Tibial artery (tissue), 4 donors: ENCODE results near the gene PIAS2.

ENCODE experiments used
- DNase-seq, 2 donors: peaks; one replicate each; pipeline ENCODE4 v3.0.0-alpha.2; 2019
- H3K27ac ChIP-seq, 2 donors: fragments of 200-600 bp; sonication (generic) in 1 of 2; 1 replicate in 1 of 2; 2 replicates in 1 of 2; pipeline ENCODE4 v1.5.1; 2018 to 2019; ENCODE audit warnings: mild to moderate bottlenecking in 1 of 2
- H3K27me3 ChIP-seq, 2 donors: fragments of 200-600 bp; sonication (generic) in 1 of 2; one replicate each; pipeline versions ENCODE4 v1.5.1 to v1.6.0; 2016 to 2019
- H3K36me3 ChIP-seq, 3 donors: fragments of 200-600 bp; sonication (generic) in 2 of 3; one replicate each; pipeline ENCODE4 v1.5.1; 2016 to 2019; ENCODE audit warnings: mild to moderate bottlenecking in 2 of 3
- H3K4me1 ChIP-seq, 4 donors: fragments of 200-600 bp; sonication (generic) in 2 of 4; 1 replicate in 3 of 4; 2 replicates in 1 of 4; pipeline ENCODE4 v1.5.1; 2016 to 2019
- H3K4me3 ChIP-seq, 2 donors: fragments of 200-600 bp; sonication (generic) in 1 of 2; 1 replicate in 1 of 2; 2 replicates in 1 of 2; pipeline ENCODE4 v1.5.1; 2018 to 2019; ENCODE audit warnings: mild to moderate bottlenecking in 2 of 2
- H3K9me3 ChIP-seq, 3 donors: fragments of 200-600 bp; sonication (generic) in 1 of 3; one replicate each; pipeline ENCODE4 v1.5.1; 2016 to 2019
- intact Hi-C: fragments of 100-400 bp; cut with DNase I; formaldehyde crosslinking; loops from one replicate; pipeline ENCODE4 v1.15.0; 2023; ENCODE audit warnings: low total_unique reads
- TF ChIP-seq, protein P1 (sequence below), 2 experiments: fragments of 200-600 bp in 1 of 2; fragments of 450-650 bp in 1 of 2; IDR thresholded peaks; one replicate each; pipeline ENCODE4 v1.5.1; 2017 to 2019; ENCODE audit warnings: antibody characterized with exemption in 2 of 2, mild to moderate bottlenecking in 1 of 2, moderate library complexity in 1 of 2

Gene PIAS2

DNA sequence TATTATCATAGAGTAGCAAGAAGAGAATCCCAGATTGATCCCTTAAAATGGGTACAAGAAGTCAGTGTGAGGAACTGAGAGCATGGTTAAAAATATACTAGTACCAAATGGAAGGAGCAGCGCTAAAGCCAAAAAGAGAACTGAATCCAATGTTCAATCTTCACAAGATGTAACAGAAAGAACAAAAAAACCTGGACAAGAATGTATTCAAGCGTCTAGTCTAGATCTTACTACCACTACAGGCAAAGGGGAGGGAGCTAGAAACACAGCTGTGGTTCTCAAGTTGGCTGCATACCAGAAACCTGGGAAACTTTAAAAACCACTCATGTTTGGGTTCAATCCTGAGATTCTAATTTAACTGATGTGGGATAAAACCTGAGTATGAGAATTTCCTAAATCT, 57.5 kb downstream of the PIAS2 start:
- Histone ChIP-seq H3K36me3 (peaks cover 7 to 14% (median 11%) of the 10 kb centered on the region in 3 donors), H3K27ac (no peak overlapping the region), H3K4me3 (no peak overlapping the region), H3K9me3 (no peaks in the 10 kb centered on the region), H3K27me3 (no peaks in the 10 kb centered on the region), H3K4me1 (no peaks in the 10 kb centered on the region)
- TF ChIP-seq, protein P1, sequence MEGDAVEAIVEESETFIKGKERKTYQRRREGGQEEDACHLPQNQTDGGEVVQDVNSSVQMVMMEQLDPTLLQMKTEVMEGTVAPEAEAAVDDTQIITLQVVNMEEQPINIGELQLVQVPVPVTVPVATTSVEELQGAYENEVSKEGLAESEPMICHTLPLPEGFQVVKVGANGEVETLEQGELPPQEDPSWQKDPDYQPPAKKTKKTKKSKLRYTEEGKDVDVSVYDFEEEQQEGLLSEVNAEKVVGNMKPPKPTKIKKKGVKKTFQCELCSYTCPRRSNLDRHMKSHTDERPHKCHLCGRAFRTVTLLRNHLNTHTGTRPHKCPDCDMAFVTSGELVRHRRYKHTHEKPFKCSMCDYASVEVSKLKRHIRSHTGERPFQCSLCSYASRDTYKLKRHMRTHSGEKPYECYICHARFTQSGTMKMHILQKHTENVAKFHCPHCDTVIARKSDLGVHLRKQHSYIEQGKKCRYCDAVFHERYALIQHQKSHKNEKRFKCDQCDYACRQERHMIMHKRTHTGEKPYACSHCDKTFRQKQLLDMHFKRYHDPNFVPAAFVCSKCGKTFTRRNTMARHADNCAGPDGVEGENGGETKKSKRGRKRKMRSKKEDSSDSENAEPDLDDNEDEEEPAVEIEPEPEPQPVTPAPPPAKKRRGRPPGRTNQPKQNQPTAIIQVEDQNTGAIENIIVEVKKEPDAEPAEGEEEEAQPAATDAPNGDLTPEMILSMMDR (IDR thresholded peaks at IDR 0.05), result no peak
- DNase-seq, result no peak
- intact Hi-C loops, result no loop called here

DNA sequence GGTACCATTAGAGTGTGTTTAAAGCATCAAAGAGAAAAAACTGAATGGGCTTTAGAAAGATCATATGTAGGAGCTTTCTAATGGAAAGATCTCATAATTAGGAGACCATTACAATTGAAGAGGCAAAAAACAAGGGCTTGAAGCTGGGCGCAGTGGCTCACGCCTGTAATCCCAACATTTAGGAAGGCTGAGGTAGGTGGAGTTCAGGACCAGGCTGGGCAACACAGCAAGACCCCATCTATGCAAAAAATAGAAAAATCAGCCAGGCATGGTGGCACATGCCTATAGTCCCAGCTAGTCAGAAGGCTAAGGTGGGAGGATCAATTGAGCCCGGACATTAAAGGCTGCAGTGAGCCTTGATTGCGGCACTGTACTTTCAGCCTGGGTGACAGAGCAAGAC, 59.0 kb downstream of the PIAS2 start:
- Histone ChIP-seq H3K36me3 (peaks cover 9 to 24% (median 23%) of the 10 kb centered on the region in 3 donors), H3K4me3 (no peak overlapping the region), H3K4me1 (no peaks in the 10 kb centered on the region), H3K27ac (no peak overlapping the region), H3K9me3 (no peaks in the 10 kb centered on the region), H3K27me3 (no peaks in the 10 kb centered on the region)
- TF ChIP-seq, protein P1 (IDR thresholded peaks at IDR 0.05), result no peak
- DNase-seq, result no peak
- intact Hi-C loops, result no loop called here

DNA sequence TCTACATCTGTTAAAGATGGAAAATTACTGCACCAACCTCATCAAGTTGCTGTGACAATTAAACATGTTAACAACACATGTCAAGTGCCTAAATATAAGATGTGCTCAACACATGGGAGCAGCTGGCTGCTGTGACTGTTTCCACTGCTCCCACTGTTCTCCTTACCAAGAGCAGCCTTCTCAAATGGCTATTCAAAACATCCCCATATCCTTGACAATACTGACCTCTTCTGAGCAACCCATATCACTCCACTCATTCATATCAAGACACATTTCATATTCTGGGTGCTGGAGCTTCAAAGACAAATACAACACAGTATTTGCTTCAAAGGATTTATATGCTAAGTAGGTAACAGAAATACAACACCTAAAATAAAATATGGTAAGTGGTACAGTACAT, 60.3 kb downstream of the PIAS2 start:
- H3K27ac ChIP-seq, result no peak overlapping the region
- no peaks in the 10 kb centered on the region for H3K9me3 ChIP-seq
- no peak overlapping the region for H3K4me3 ChIP-seq
- H3K27me3 ChIP-seq, result no peaks in the 10 kb centered on the region
- TF ChIP-seq, protein P1 (IDR thresholded peaks at IDR 0.05), result no peak
- H3K36me3 ChIP-seq, result peaks cover 0 to 34% (median 24%) of the 10 kb centered on the region in 3 donors
- no peak for DNase-seq
- H3K4me1 ChIP-seq, result no peaks in the 10 kb centered on the region
- intact Hi-C loops, result no loop called here

DNA sequence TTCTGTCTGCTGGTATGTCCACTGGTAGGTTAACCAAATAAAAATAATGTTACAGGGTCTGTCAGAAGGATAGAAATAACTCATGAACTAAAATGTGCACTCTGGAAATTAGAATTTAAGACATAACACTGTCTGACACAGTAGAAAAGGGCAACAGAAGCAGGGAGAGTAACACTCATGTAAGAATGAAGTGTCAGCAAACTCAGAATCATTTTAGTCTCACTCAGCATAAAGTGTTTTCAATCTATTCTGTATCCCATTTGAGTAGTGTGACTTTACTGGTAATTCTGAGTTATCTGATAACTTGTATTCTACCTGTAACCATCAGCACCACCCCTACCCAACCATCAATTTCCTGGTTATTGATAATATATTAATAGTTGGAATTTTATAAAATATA, 68.3 kb downstream of the PIAS2 start:
- peaks cover 0 to 9% (median 0%) of the 10 kb centered on the region in 4 donors for H3K4me1 ChIP-seq
- no peak overlapping the region for H3K27ac ChIP-seq
- TF ChIP-seq, protein P1 (IDR thresholded peaks at IDR 0.05), result no peak
- no peak for DNase-seq
- H3K36me3 ChIP-seq, result peaks cover 0 to 19% (median 14%) of the 10 kb centered on the region in 3 donors
- no peak overlapping the region for H3K4me3 ChIP-seq
- intact Hi-C loops, result no loop called here
- no peaks in the 10 kb centered on the region for H3K9me3 ChIP-seq
- no peaks in the 10 kb centered on the region for H3K27me3 ChIP-seq

DNA sequence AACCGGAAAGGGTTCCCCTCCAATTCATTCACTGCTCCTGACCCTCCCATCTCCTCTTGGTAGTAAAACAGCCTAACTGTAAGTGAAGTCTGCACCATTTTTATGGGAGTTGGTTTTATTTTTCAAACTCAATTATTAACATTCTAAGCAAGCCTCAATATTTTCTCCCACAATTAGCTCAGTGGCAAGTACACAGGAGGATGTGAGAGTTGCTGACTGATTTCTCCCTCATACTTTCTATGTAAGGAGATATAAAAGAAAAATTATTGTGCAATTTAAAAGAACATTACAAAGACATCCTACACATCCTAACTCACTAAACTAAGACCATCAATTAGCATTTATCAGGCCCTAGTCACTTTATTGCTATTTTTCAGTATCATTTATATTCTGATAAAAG, 73.9 kb downstream of the PIAS2 start:
- intact Hi-C loops, result no loop called here
- no peak for DNase-seq
- no peak overlapping the region for H3K27ac ChIP-seq
- peaks cover 0 to 9% (median 0%) of the 10 kb centered on the region in 4 donors for H3K4me1 ChIP-seq
- no peaks in the 10 kb centered on the region for H3K9me3 ChIP-seq
- no peak overlapping the region for H3K4me3 ChIP-seq
- no peaks in the 10 kb centered on the region for H3K27me3 ChIP-seq
- TF ChIP-seq, protein P1 (IDR thresholded peaks at IDR 0.05), result no peak
- peaks cover 0 to 3% (median 0%) of the 10 kb centered on the region in 3 donors for H3K36me3 ChIP-seq

DNA sequence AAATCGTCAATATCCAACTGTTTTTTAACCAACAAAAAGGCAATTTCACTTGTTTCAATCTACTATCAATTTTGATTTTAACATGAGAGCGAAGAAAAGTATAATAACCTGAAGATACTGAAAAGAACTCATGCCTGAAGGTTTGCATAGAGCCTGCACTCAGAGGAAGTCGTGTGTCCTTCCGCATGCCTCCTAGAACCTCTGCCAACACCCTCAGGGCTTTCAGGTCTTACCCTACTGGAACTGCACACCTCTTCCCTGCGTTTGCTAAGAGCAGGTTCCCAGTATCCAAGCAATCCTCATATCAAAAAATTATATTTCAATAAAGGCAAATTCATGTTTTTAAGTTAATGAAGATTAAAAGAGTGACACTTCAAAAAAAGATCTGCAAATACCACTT, 74.7 kb downstream of the PIAS2 start:
- DNase-seq, result no peak
- Histone ChIP-seq H3K36me3 (peaks cover 0 to 3% (median 0%) of the 10 kb centered on the region in 3 donors), H3K27ac (no peak overlapping the region), H3K9me3 (no peaks in the 10 kb centered on the region), H3K27me3 (no peaks in the 10 kb centered on the region), H3K4me3 (no peak overlapping the region), H3K4me1 (peaks cover 0 to 9% (median 0%) of the 10 kb centered on the region in 4 donors)
- intact Hi-C loops, result no loop called here
- TF ChIP-seq, protein P1 (IDR thresholded peaks at IDR 0.05), result no peak
